Sigmoid colon (tissue), 7 donors: Measurements from ENCODE around the gene ARMH3. TPM values are rescaled to one million over a fixed set of nuclear protein-coding genes. Genes with fewer than 3 reads are reported as not detected.
A peak's percentile ranks its signal among the peaks of the same experiment; 100 is the strongest.

Experiments used
- DNase-seq: peaks from one replicate; pipeline ENCODE4 v3.0.0-alpha.2; 2019
- H3K27ac ChIP-seq, 4 donors: fragments of 200-600 bp; sonication (generic); one replicate each; pipeline ENCODE4 v1.5.1; 2016 to 2019; ENCODE audit warnings: mild to moderate bottlenecking in 1 of 4
- H3K27me3 ChIP-seq, 3 donors: fragments of 200-600 bp; sonication (generic); one replicate each; pipeline ENCODE4 v1.5.1; 2019; ENCODE audit warnings: mild to moderate bottlenecking in 1 of 3
- H3K36me3 ChIP-seq, 4 donors: fragments of 200-600 bp; sonication (generic); one replicate each; pipeline ENCODE4 v1.5.1; 2016 to 2019
- H3K4me1 ChIP-seq, 4 donors: fragments of 200-600 bp; sonication (generic); one replicate each; pipeline ENCODE4 v1.5.1; 2017 to 2019
- H3K4me3 ChIP-seq, 4 donors: fragments of 200-600 bp; sonication (generic); one replicate each; pipeline ENCODE4 v1.5.1; 2017 to 2019; ENCODE audit warnings: mild to moderate bottlenecking in 2 of 4, moderate library complexity in 1 of 4
- H3K9me3 ChIP-seq, 4 donors: fragments of 200-600 bp in 3 of 4; sonication (generic) in 3 of 4; one replicate each; pipeline versions ENCODE4 v1.5.1 to v1.6.1; 2013 to 2019
- CTCF ChIP-seq, 4 experiments: fragments of 450-650 bp in 3 of 4; fragments of 200-600 bp in 1 of 4; IDR thresholded peaks; one replicate each; pipeline ENCODE4 v1.5.1; 2016 to 2019; ENCODE audit warnings: antibody characterized with exemption in 4 of 4, mild to moderate bottlenecking in 3 of 4, moderate library complexity in 2 of 4
- EP300 ChIP-seq, 4 donors: sonication (generic); formaldehyde crosslinking; IDR thresholded peaks; one replicate each; pipeline ENCODE4 v1.6.1; 2017; ENCODE audit warnings: antibody characterized with exemption in 4 of 4
- POLR2A ChIP-seq, 2 donors: fragments of 450-650 bp; IDR thresholded peaks; one replicate each; pipeline ENCODE4 v1.6.1; 2016; ENCODE audit warnings: antibody characterized with exemption in 2 of 2, mild to moderate bottlenecking in 2 of 2, moderate library complexity in 2 of 2
- POLR2AphosphoS5 ChIP-seq, 4 donors: sonication (generic); formaldehyde crosslinking; IDR thresholded peaks; one replicate each; pipeline ENCODE4 v1.6.1; 2017; ENCODE audit warnings: antibody characterized with exemption in 4 of 4
- WGBS, 2 donors: extraction: QIAGEN DNeasy Blood & Tissue Kit; methylation state at CpG; one replicate each; pipeline ENCODE4 v1.1.7; 2013; 5-methylcytosine and 5-hydroxymethylcytosine counted together
- intact Hi-C: fragments of 100-400 bp; cut with DNase I; formaldehyde crosslinking; loops from one replicate; pipeline ENCODE4 v1.15.1; 2023
- polyA plus RNA-seq, 3 donors: library from polyadenylated mRNA; stranded (reverse); fragments of 200-250 nt; gene quantifications; one replicate each; pipeline ENCODE4 v1.2.3, GENCODE V29; 2013
- total RNA-seq, 4 donors: library from RNA; depleted of rRNA; stranded (reverse); fragments of >200 nt; gene quantifications; one replicate each; pipeline ENCODE4 v1.1.0, GENCODE V29; 2016
- donor health status: healthy with polysubstance abuse.
- donor health status: Bipolar disorder and iron deficiency.
- donor health status: healthy.

Gene ARMH3
- total and polyA plus RNA-seq, 7 donors: 17.4 to 23.2 (median 19.1) TPM

GRCh38 chr10:101950213-101950612 is 105.8 kb downstream of the ARMH3 start:
- H3K36me3 ChIP-seq: peaks cover 0 to 45% (median 4%) of the 10 kb centered on the region in 4 donors
- TF ChIP-seq CTCF (IDR thresholded peaks at IDR 0.05) (no peak), EP300 (IDR thresholded peaks at IDR 0.05) (no peak), POLR2AphosphoS5 (IDR thresholded peaks at IDR 0.05) (no peak), POLR2A (IDR thresholded peaks at IDR 0.05) (no peak)

GRCh38 chr10:101941871-101942270 is 114.1 kb downstream of the ARMH3 start:
- DNase-seq: no peak
- H3K27me3 ChIP-seq: no peaks in the 10 kb centered on the region
- no peak overlapping the region for H3K4me3 ChIP-seq
- 72 to 82% methylated on average over 1 of the region's 1 CpG for WGBS, 2 donors
- no peaks in the 10 kb centered on the region for H3K36me3 ChIP-seq
- H3K27ac ChIP-seq: no peak overlapping the region
- intact Hi-C loops: no loop called here
- peaks cover 0 to 62% (median 48%) of the 10 kb centered on the region in 4 donors for H3K4me1 ChIP-seq
- TF ChIP-seq POLR2A (IDR thresholded peaks at IDR 0.05) (no peak), POLR2AphosphoS5 (IDR thresholded peaks at IDR 0.05) (no peak), CTCF (IDR thresholded peaks at IDR 0.05) (no peak), EP300 (IDR thresholded peaks at IDR 0.05) (no peak)
- H3K9me3 ChIP-seq: no peaks in the 10 kb centered on the region

More at GRCh38 chr10:101950213-101950612, 105.8 kb downstream of the ARMH3 start:
- no peak overlapping the region for H3K4me3 ChIP-seq
- DNase-seq: no peak
- H3K27ac ChIP-seq: no peak overlapping the region
- peaks cover 0 to 8% (median 0%) of the 10 kb centered on the region in 4 donors for H3K9me3 ChIP-seq
- H3K4me1 ChIP-seq: no peaks in the 10 kb centered on the region
- intact Hi-C loops: no loop called here
- no peaks in the 10 kb centered on the region for H3K27me3 ChIP-seq

GRCh38 chr10:101940916-101941315 is 115.1 kb downstream of the ARMH3 start:
- Histone ChIP-seq H3K27ac (peak overlapping the region in 1 of 4 donors; percentile 73), H3K27me3 (no peaks in the 10 kb centered on the region), H3K4me1 (peaks cover 0 to 65% (median 48%) of the 10 kb centered on the region in 4 donors), H3K36me3 (no peaks in the 10 kb centered on the region), H3K4me3 (no peak overlapping the region), H3K9me3 (no peaks in the 10 kb centered on the region)
- intact Hi-C loops: no loop called here
- 98 to 99% methylated on average over 1 of the region's 1 CpG for WGBS, 2 donors
- no peak for TF ChIP-seq POLR2A (IDR thresholded peaks at IDR 0.05)
- TF ChIP-seq POLR2AphosphoS5 (IDR thresholded peaks at IDR 0.05): no peak
- TF ChIP-seq EP300 (IDR thresholded peaks at IDR 0.05): no peak
- TF ChIP-seq CTCF (IDR thresholded peaks at IDR 0.05): no peak
- no peak for DNase-seq

- peaks cover 0 to 77% (median 53%) of the 10 kb centered on the region in 4 donors for H3K4me1 ChIP-seq
- intact Hi-C loops: no loop called here
- TF ChIP-seq POLR2AphosphoS5 (IDR thresholded peaks at IDR 0.05): no peak
- TF ChIP-seq POLR2A (IDR thresholded peaks at IDR 0.05): no peak
- no peak for TF ChIP-seq EP300 (IDR thresholded peaks at IDR 0.05)
- no peak for TF ChIP-seq CTCF (IDR thresholded peaks at IDR 0.05)
- peak overlapping the region; percentile 48 to 73 (median 65) for H3K27ac ChIP-seq
- H3K4me3 ChIP-seq: no peak overlapping the region
- no peaks in the 10 kb centered on the region for H3K36me3 ChIP-seq
- H3K27me3 ChIP-seq: no peaks in the 10 kb centered on the region
- DNase-seq: no peak
- 74 to 88% methylated on average over 3 of the region's 3 CpGs for WGBS, 2 donors
- H3K9me3 ChIP-seq: no peaks in the 10 kb centered on the region
These were observed 116.2 kb downstream of the ARMH3 start for GRCh38 chr10:101939729-101940128.
